Epithelial cell of esophagus (primary cell): ENCODE results near the gene PSMB7.
A peak's percentile ranks its signal among the peaks of the same experiment; 100 is the strongest.

ENCODE experiments used
- DNase-seq: peaks from one replicate; pipeline ENCODE4 v3.0.0; 2010; ENCODE audit warnings: low read depth
- H3K4me3 ChIP-seq: 2 replicates; pipeline ENCODE4 v1.5.1; 2011; ENCODE audit warnings: mild to moderate bottlenecking, low read length, control low read depth
- CTCF ChIP-seq: IDR thresholded peaks from 2 replicates; pipeline ENCODE4 v1.5.1; 2011; ENCODE audit warnings: low read depth, mild to moderate bottlenecking, low read length, control low read depth, inconsistent platforms; ENCODE audit not compliant: insufficient read depth; ENCODE audit errors: missing control alignments

Gene PSMB7

GRCh38 chr9:124412228-124412575, 3.0 kb downstream of the PSMB7 start:
- DNase-seq, result peak; percentile 70

GRCh38 chr9:124411514-124412227, 3.6 kb downstream of the PSMB7 start:
- no peak overlapping the region for H3K4me3 ChIP-seq
- DNase-seq, result peak; percentile 79
- no peak for TF ChIP-seq CTCF

More at GRCh38 chr9:124412228-124412575, 3.0 kb downstream of the PSMB7 start:
- no peak overlapping the region for H3K4me3 ChIP-seq
- no peak for TF ChIP-seq CTCF

GRCh38 chr9:124410321-124410913, 4.8 kb downstream of the PSMB7 start:
- TF ChIP-seq CTCF, result peak; percentile 20
- DNase-seq, result no peak
- no peak overlapping the region for H3K4me3 ChIP-seq

- no peak overlapping the region for H3K4me3 ChIP-seq
- DNase-seq, result no peak
Observed at GRCh38 chr9:124409410-124409809, 5.8 kb downstream of the PSMB7 start.

GRCh38 chr9:124403246-124403645, 12.0 kb downstream of the PSMB7 start:
- TF ChIP-seq CTCF, result no peak
- no peak for DNase-seq
- H3K4me3 ChIP-seq, result no peak overlapping the region

More at GRCh38 chr9:124409410-124409809, 5.8 kb downstream of the PSMB7 start:
- TF ChIP-seq CTCF, result no peak

DNA sequence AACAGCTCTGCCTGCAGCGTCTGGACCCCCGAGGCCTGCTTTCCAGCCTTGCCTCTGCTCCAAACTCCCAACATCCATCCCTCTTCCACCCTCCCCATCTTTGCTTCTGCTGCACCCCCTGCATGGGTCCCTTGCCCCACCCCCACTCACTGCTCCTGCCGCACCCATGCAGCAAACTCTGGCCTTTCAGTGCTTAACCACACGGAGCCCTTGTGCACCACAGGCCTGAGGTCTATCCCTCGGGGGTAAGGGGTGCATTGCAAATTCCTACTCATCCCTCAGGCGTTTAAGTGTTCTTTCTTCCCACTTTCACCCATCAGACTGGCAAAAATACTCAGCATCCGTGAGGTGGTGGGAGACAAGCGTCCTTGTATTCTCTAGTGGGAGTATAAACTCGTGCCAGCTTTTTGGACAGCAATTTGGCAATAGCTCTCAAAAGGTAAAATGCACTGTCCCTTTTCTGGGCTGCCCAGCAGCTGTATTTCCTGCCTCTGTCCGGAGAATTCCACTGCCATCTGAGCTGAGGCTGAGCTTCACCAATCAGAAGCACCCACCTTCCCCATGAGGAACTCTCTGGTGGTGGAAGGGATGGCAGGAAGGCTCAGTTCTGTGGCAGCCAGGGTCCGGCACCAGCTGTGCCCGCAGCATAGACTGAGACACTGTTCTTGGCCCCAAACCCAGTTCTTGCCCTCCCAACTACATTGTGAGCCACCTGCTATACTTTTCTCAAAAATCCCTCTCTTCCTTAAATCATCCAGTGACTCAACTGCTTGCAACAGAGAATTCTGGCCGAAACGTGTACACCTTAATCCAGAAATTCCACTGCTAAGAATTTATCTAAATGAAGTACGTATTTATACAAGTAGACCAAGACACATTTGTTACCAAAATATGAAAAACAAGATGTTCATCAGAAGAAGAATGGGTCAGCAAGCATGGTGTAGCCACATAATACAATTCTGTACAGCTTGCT, 15.0 kb downstream of the PSMB7 start:
- H3K4me3 ChIP-seq, result no peak overlapping the region
- DNase-seq, result peak; percentile 42
- TF ChIP-seq CTCF, result no peak
